HepG2 (cell line): Measurements from ENCODE around the gene SLC2A13. TPM values are rescaled to one million over a fixed set of nuclear protein-coding genes. Genes with fewer than 3 reads are reported as not detected.

Experiments used
- ATAC-seq: fragments of 200-7000 bp; cut with Tn5 transposase; 3 replicates; pipeline ENCODE4 v1.9.1; 2020; ENCODE audit warnings: mild to moderate bottlenecking, moderate library complexity
- BruUV-seq: library from RNA; stranded (reverse); fragments of 400-500 nt; replicated peaks from 2 replicates; lab custom pipeline; 2021; lab: Mats Ljungman, UMichigan
- CTCF ChIA-PET: fragments of 300-600 bp; formaldehyde crosslinking; extraction: SDS; loops from one replicate; lab custom pipeline; 2021; ENCODE audit warnings: low total read pairs, inconsistent platforms, low intra/inter-chr PET ratio; lab: Yijun Ruan, JAX
- POLR2A ChIA-PET: fragments of 350-600 bp; sonication (Branson Sonifier 250); formaldehyde crosslinking; loops from one replicate; lab custom pipeline; 2020; ENCODE audit warnings: antibody characterized with exemption, inconsistent platforms; lab: Yijun Ruan, JAX
- DNase-seq: peaks from one replicate; pipeline ENCODE4 v3.0.0-alpha.2; 2015; ENCODE audit warnings: low spot score
- FAIRE-seq: peaks from 3 replicates; lab custom pipeline; 2011; peaks lifted over from hg19 to GRCh38; lab: Jason Lieb, UNC
- H2AFZ ChIP-seq: one replicate; pipeline ENCODE4 v1.6.1; 2011; ENCODE audit warnings: low read length, inconsistent platforms
- H3K27ac ChIP-seq: fragments of 300-600 bp; 3 replicates; pipeline ENCODE4 v1.8.0; 2011; ENCODE audit warnings: mixed run types, mild to moderate bottlenecking, mixed read lengths, low read length, inconsistent platforms; ENCODE audit not compliant: insufficient read depth; ENCODE audit errors: extremely low read length
- H3K27me3 ChIP-seq, 2 experiments: fragments of 200-600 bp in 1 of 2; 2 replicates in 1 of 2; 3 replicates in 1 of 2; pipeline versions ENCODE4 v1.6.0 to v1.8.0; 2011; ENCODE audit warnings: low read length in 2 of 2, mild to moderate bottlenecking in 2 of 2, moderate library complexity in 2 of 2, inconsistent platforms in 1 of 2; ENCODE audit not compliant: insufficient read depth in 2 of 2, control insufficient read depth in 1 of 2
- H3K36me3 ChIP-seq, 2 experiments: fragments of 200-600 bp in 1 of 2; replicated peaks in 1 of 2; 2 replicates in 1 of 2; 3 replicates in 1 of 2; pipeline versions ENCODE4 v1.5.1 to v1.8.0; 2011; ENCODE audit warnings: low read length in 2 of 2, inconsistent platforms in 1 of 2; ENCODE audit not compliant: insufficient read depth in 2 of 2, control insufficient read depth in 1 of 2
- H3K4me1 ChIP-seq: 2 replicates; pipeline ENCODE4 v1.5.1; 2012; ENCODE audit warnings: low read length, inconsistent platforms; ENCODE audit not compliant: insufficient read depth
- H3K4me2 ChIP-seq: 2 replicates; pipeline ENCODE4 v1.6.0; 2011; ENCODE audit warnings: low read depth, low read length, inconsistent platforms
- H3K4me3 ChIP-seq, 3 experiments: fragments of 200-600 bp in 1 of 3; sonication (generic), shearing (Covaris generic) in 1 of 3; replicated peaks in 1 of 3; 2 replicates each; pipeline ENCODE4 v1.5.1; 2011 to 2016; ENCODE audit warnings: low read length in 3 of 3, inconsistent platforms in 2 of 3, low read depth in 2 of 3, mild to moderate bottlenecking in 2 of 3, control low read depth in 1 of 3, mixed read lengths in 1 of 3; ENCODE audit not compliant: insufficient read depth in 1 of 3
- H3K79me2 ChIP-seq: one replicate; pipeline ENCODE4 v1.6.1; 2011; ENCODE audit warnings: low read length, inconsistent platforms; ENCODE audit not compliant: insufficient read depth
- H3K9ac ChIP-seq: 2 replicates; pipeline ENCODE4 v1.6.0; 2011; ENCODE audit warnings: mild to moderate bottlenecking, low read depth, low read length, inconsistent platforms; ENCODE audit not compliant: insufficient read depth
- H3K9me3 ChIP-seq: 2 replicates; pipeline ENCODE4 v1.5.1; 2012; ENCODE audit warnings: mild to moderate bottlenecking, low read length
- H4K20me1 ChIP-seq: 2 replicates; pipeline ENCODE4 v1.6.0; 2011; ENCODE audit warnings: inconsistent platforms, mild to moderate bottlenecking, low read length, moderate library complexity; ENCODE audit not compliant: insufficient read depth
- AHR ChIP-seq: IDR thresholded peaks from 2 replicates; pipeline ENCODE4 v1.6.1; 2018; ENCODE audit warnings: missing genetic modification reagents, missing compliant biosample characterization
- ATF6 ChIP-seq: sonication (generic); formaldehyde crosslinking; conservative IDR thresholded peaks from 2 replicates; pipeline ENCODE4 v1.4.0; 2020; ENCODE audit warnings: missing genetic modification reagents
- CCAR2 ChIP-seq: fragments of 200-400 bp; formaldehyde crosslinking; optimal IDR thresholded peaks from 2 replicates; pipeline ENCODE3; 2018; ENCODE audit warnings: low read depth, mild to moderate bottlenecking, low read length, moderate library complexity
- GATAD2A ChIP-seq: IDR thresholded peaks from 2 replicates; pipeline ENCODE4 v1.6.1; 2016
- HOXD1 ChIP-seq: sonication (generic); formaldehyde crosslinking; IDR thresholded peaks from 2 replicates; pipeline ENCODE4 v1.5.0; 2020; ENCODE audit warnings: missing genetic modification reagents
- ISL2 ChIP-seq: sonication (generic); formaldehyde crosslinking; IDR thresholded peaks from 2 replicates; pipeline ENCODE4 v1.5.0; 2020; ENCODE audit warnings: missing genetic modification reagents
- MEIS2 ChIP-seq: sonication (generic); formaldehyde crosslinking; IDR thresholded peaks from 2 replicates; pipeline ENCODE4 v1.9.0; 2021; ENCODE audit warnings: mild to moderate bottlenecking, missing genetic modification reagents
- NFKB2 ChIP-seq: sonication (generic); formaldehyde crosslinking; IDR thresholded peaks from 2 replicates; pipeline ENCODE4 v1.4.0; 2020; ENCODE audit warnings: missing genetic modification reagents, borderline replicate concordance
- ZNF546 ChIP-seq: sonication (generic); formaldehyde crosslinking; conservative IDR thresholded peaks from 2 replicates; pipeline ENCODE4 v1.8.1; 2023; ENCODE audit warnings: mild to moderate bottlenecking, missing genetic modification reagents
- ZNF724P ChIP-seq: sonication (generic); formaldehyde crosslinking; IDR thresholded peaks from 2 replicates; pipeline ENCODE4 v1.8.0; 2022; ENCODE audit warnings: missing genetic modification reagents, borderline replicate concordance
- in situ Hi-C: cut with HindIII; loops from 2 replicates; pipeline ENCODE4 v1.10.0; 2017; ENCODE audit warnings: low pct_unique_long_range_greater_than_20kb; ENCODE audit not compliant: extremely low pct_ligation_motif_present
- intact Hi-C: fragments of 100-400 bp; cut with micrococcal nuclease; formaldehyde crosslinking; loops from one replicate; pipeline ENCODE4 v1.10.0; 2022; ENCODE audit not compliant: unreplicated experiment
- polyA plus RNA-seq, 8 experiments: library from polyadenylated mRNA; depleted of rRNA in 3 of 8; stranded (reverse) in 7 of 8; unstranded in 1 of 8; fragments of >200 nt; fragmentation: Illumina TruSeq in 4 of 8; extraction: Trizol in 4 of 8; gene quantifications; 2 replicates each; pipeline versions ENCODE4 v1.2.1 to v1.2.3, GENCODE V29; 2011 to 2016; ENCODE audit warnings: low read depth in 4 of 8, missing spikeins in 1 of 8, mixed read lengths in 1 of 8; ENCODE audit not compliant: insufficient read depth in 1 of 8
- total RNA-seq, 5 experiments: library from RNA; depleted of rRNA; stranded (reverse); fragments of >200 nt; fragmentation: Illumina TruSeq; extraction: Trizol; gene quantifications; 2 replicates each; pipeline ENCODE4 v1.2.3, GENCODE V29; 2016; ENCODE audit warnings: low read depth in 1 of 5
- TF ChIP-seq, protein P1 (sequence below): sonication (generic); formaldehyde crosslinking; IDR thresholded peaks from 2 replicates; pipeline ENCODE4 v1.4.0; 2020; ENCODE audit warnings: mild to moderate bottlenecking, missing genetic modification reagents
- TF ChIP-seq, protein P2 (sequence below): sonication (generic); formaldehyde crosslinking; IDR thresholded peaks from 2 replicates; pipeline ENCODE4 v1.8.1; 2023; ENCODE audit warnings: missing genetic modification reagents, mild to moderate bottlenecking, borderline replicate concordance
- TF ChIP-seq, protein P3 (sequence below): sonication (generic); formaldehyde crosslinking; IDR thresholded peaks from 2 replicates; pipeline ENCODE4 v1.4.0; 2020; ENCODE audit warnings: low read depth, missing genetic modification reagents

Gene SLC2A13
- total and polyA plus RNA-seq, 2 of the 13 experiments (the other 11 are each of a cell fraction or from before 2014, with no cell fraction given) = 5.5 to 6.0 TPM

DNA sequence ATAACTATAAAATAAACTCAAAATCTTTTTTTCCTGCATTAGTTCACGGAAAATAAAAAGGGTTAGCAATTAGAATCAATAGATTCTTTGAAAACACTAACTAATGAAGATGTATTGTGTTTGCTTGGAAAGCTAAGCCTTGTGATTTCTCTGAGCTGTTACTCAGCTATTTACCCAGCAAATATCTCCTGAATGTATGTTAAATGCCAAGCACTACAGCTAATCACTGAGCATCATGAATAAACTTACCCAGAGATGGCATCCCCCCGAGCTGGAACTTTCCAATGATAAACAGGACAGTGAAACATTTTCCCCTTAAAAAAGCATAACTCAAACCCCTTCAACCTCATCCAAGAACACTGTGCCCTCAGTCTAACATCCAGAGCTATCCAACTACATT, 71.2 kb downstream of the SLC2A13 start (continued):
- no peak for TF ChIP-seq ATF6 (CRISPR knock-in tag)
- no peak for TF ChIP-seq MEIS2 (CRISPR knock-in tag)
- TF ChIP-seq, protein P1, sequence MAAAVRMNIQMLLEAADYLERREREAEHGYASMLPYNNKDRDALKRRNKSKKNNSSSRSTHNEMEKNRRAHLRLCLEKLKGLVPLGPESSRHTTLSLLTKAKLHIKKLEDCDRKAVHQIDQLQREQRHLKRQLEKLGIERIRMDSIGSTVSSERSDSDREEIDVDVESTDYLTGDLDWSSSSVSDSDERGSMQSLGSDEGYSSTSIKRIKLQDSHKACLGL = no peak
- TF ChIP-seq, protein P2, sequence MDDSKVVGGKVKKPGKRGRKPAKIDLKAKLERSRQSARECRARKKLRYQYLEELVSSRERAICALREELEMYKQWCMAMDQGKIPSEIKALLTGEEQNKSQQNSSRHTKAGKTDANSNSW (CRISPR knock-in tag) = no peak

GRCh38 chr12:40034156-40034555, 71.7 kb downstream of the SLC2A13 start:
- Histone ChIP-seq H2AFZ (no peak overlapping the region), H3K4me3 (no peak overlapping the region), H4K20me1 (no peaks in the 10 kb centered on the region), H3K9ac (no peak overlapping the region), H3K4me2 (no peak overlapping the region), H3K9me3 (no peaks in the 10 kb centered on the region), H3K4me1 (no peaks in the 10 kb centered on the region), H3K79me2 (no peaks in the 10 kb centered on the region), H3K27ac (no peak overlapping the region), H3K27me3 (no peaks in the 10 kb centered on the region)
- FAIRE-seq (no peak), DNase-seq (no peak), ATAC-seq (no peak)
- no TSS peak for BruUV-seq
- in situ Hi-C loops (no loop called here), intact Hi-C loops (no loop called here)
- TF ChIP-seq ZNF724P (no peak), HOXD1 (CRISPR knock-in tag) (no peak), AHR (CRISPR knock-in tag) (no peak), CCAR2 (no peak), NFKB2 (CRISPR knock-in tag) (no peak), ISL2 (CRISPR knock-in tag) (no peak), GATAD2A (CRISPR knock-in tag) (no peak), ZNF546 (CRISPR knock-in tag) (no peak)
- TF ChIP-seq, protein P3, sequence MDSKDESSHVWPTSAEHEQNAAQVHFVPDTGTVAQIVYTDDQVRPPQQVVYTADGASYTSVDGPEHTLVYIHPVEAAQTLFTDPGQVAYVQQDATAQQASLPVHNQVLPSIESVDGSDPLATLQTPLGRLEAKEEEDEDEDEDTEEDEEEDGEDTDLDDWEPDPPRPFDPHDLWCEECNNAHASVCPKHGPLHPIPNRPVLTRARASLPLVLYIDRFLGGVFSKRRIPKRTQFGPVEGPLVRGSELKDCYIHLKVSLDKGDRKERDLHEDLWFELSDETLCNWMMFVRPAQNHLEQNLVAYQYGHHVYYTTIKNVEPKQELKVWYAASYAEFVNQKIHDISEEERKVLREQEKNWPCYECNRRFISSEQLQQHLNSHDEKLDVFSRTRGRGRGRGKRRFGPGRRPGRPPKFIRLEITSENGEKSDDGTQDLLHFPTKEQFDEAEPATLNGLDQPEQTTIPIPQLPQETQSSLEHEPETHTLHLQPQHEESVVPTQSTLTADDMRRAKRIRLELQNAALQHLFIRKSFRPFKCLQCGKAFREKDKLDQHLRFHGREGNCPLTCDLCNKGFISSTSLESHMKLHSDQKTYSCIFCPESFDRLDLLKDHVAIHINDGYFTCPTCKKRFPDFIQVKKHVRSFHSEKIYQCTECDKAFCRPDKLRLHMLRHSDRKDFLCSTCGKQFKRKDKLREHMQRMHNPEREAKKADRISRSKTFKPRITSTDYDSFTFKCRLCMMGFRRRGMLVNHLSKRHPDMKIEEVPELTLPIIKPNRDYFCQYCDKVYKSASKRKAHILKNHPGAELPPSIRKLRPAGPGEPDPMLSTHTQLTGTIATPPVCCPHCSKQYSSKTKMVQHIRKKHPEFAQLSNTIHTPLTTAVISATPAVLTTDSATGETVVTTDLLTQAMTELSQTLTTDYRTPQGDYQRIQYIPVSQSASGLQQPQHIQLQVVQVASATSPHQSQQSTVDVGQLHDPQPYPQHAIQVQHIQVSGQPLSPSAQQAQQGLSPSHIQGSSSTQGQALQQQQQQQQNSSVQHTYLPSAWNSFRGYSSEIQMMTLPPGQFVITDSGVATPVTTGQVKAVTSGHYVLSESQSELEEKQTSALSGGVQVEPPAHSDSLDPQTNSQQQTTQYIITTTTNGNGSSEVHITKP (CRISPR knock-in tag) = no peak
- TF ChIP-seq, all 625 proteins: peak for 0
- no peaks in the 10 kb centered on the region for H3K36me3 ChIP-seq
- POLR2A ChIA-PET = no interaction called here
- CTCF ChIA-PET = no interaction called here
